Gastrocnemius medialis (tissue), 4 donors: ENCODE data around the gene PBX4. TPM values are rescaled to one million over a fixed set of nuclear protein-coding genes. Genes with fewer than 3 reads are reported as not detected.

ENCODE experiments used
- ATAC-seq, 2 donors: fragments of 150-250 bp; one replicate each; pipeline ENCODE4 v1.9.1; 2016
- DNase-seq, 2 donors: peaks; one replicate each; pipeline ENCODE4 v3.0.0-alpha.2; 2019
- H3K27ac ChIP-seq, 4 donors: fragments of 200-600 bp; sonication (generic); 1 replicate in 1 of 4; 2 replicates in 3 of 4; pipeline ENCODE4 v1.5.1; 2016 to 2018; ENCODE audit warnings: mild to moderate bottlenecking in 2 of 4, moderate library complexity in 1 of 4
- H3K27me3 ChIP-seq, 3 donors: fragments of 200-600 bp; sonication (generic) in 2 of 3; 1 replicate in 1 of 3; 2 replicates in 2 of 3; pipeline versions ENCODE4 v1.5.1 to v1.6.0; 2016 to 2019; ENCODE audit warnings: mild to moderate bottlenecking in 1 of 3, moderate library complexity in 1 of 3
- H3K36me3 ChIP-seq, 2 donors: fragments of 200-600 bp; sonication (generic) in 1 of 2; one replicate each; pipeline ENCODE4 v1.5.1; 2017 to 2018
- H3K4me1 ChIP-seq, 2 donors: fragments of 200-600 bp; sonication (generic) in 1 of 2; one replicate each; pipeline ENCODE4 v1.5.1; 2016 to 2017; ENCODE audit warnings: mild to moderate bottlenecking in 2 of 2
- H3K4me3 ChIP-seq, 4 donors: fragments of 200-600 bp; sonication (generic) in 3 of 4; 1 replicate in 1 of 4; 2 replicates in 3 of 4; pipeline ENCODE4 v1.5.1; 2016 to 2019; ENCODE audit warnings: mild to moderate bottlenecking in 2 of 4
- H3K9me3 ChIP-seq, 3 donors: fragments of 200-600 bp; sonication (generic) in 2 of 3; 1 replicate in 1 of 3; 2 replicates in 2 of 3; pipeline ENCODE4 v1.5.1; 2016 to 2019
- CTCF ChIP-seq, 5 experiments: fragments of 450-650 bp in 3 of 5; fragments of 200-600 bp in 2 of 5; sonication (generic) in 2 of 5; IDR thresholded peaks in 4 of 5; conservative IDR thresholded peaks in 1 of 5; 1 replicate in 4 of 5; 2 replicates in 1 of 5; pipeline ENCODE4 v1.5.1; 2016 to 2019; ENCODE audit warnings: antibody characterized with exemption in 5 of 5, mild to moderate bottlenecking in 3 of 5, moderate library complexity in 3 of 5
- POLR2A ChIP-seq, 2 donors: fragments of 450-650 bp; IDR thresholded peaks; one replicate each; pipeline ENCODE4 v1.6.1; 2017; ENCODE audit warnings: antibody characterized with exemption in 2 of 2, mild to moderate bottlenecking in 2 of 2, moderate library complexity in 2 of 2
- in situ Hi-C, 4 donors: fragments of 200-750 bp; cut with MboI; loops; one replicate each; pipeline versions ENCODE4 v1.15.0 to v1.8.0; 2017; ENCODE audit warnings: low sequenced_read_pairs in 4 of 4
- intact Hi-C: fragments of 100-400 bp; cut with DNase I; formaldehyde crosslinking; loops from one replicate; pipeline ENCODE4 v1.15.1; 2023; ENCODE audit warnings: low total_unique reads
- total RNA-seq, 4 donors: library from RNA; depleted of rRNA; stranded (reverse); fragments of >200 nt; gene quantifications; one replicate each; pipeline versions ENCODE4 v1.1.0 to v1.2.3, GENCODE V29; 2016

The PBX4 gene
- total RNA-seq, 4 donors from 2014 or later, result not detected

- no peak for TF ChIP-seq POLR2A (IDR thresholded peaks at IDR 0.05)
- Histone ChIP-seq H3K9me3 (no peaks in the 10 kb centered on the region), H3K27ac (peak within 1 kb of the TSS; percentile 87 to 94 (median 90)), H3K36me3 (peaks cover 0 to under 1% of the 10 kb centered on the region in 2 donors), H3K27me3 (no peaks in the 10 kb centered on the region), H3K4me1 (peaks cover 20 to 34% of the 10 kb centered on the region in 2 donors), H3K4me3 (peak within 1 kb of the TSS; percentile 76 to 94 (median 92))
- ATAC-seq (no peak), DNase-seq (no peak)
- in situ Hi-C loops (no loop called here), intact Hi-C loops (no loop called here)
Observed at GRCh38 chr19:19514881-19515641, 103.4 kb downstream of the PBX4 start, which contains the start of gene TSSK6. Gene TSSK6 (minus strand): TSS chr19:19515548. CDS start chr19:19515427, 121 bp downstream.

GRCh38 chr19:19514215-19514657 lies 104.3 kb downstream of the PBX4 start:
- Histone ChIP-seq H3K27ac (no peak overlapping the region), H3K9me3 (no peaks in the 10 kb centered on the region), H3K4me1 (peaks cover 20 to 29% of the 10 kb centered on the region in 2 donors), H3K36me3 (no peaks in the 10 kb centered on the region), H3K27me3 (no peaks in the 10 kb centered on the region), H3K4me3 (peak overlapping the region; percentile 28 to 46 (median 32))
- in situ Hi-C loops (no loop called here), intact Hi-C loops (no loop called here)
- TF ChIP-seq POLR2A (IDR thresholded peaks at IDR 0.05), result no peak
- TF ChIP-seq CTCF (IDR thresholded peaks at IDR 0.05 in 4 of 5, conservative IDR thresholded peaks at IDR 0.05 in 1 of 5), result no peak
- DNase-seq (peak; percentile 38 to 48), ATAC-seq (no peak)

GRCh38 chr19:19513682-19514081 lies 104.8 kb downstream of the PBX4 start:
- no peak overlapping the region for H3K27ac ChIP-seq
- no peak for ATAC-seq
- in situ Hi-C loops, result no loop called here

More at GRCh38 chr19:19513682-19514081, 104.8 kb downstream of the PBX4 start:
- Histone ChIP-seq H3K4me1 (peaks cover 20 to 25% of the 10 kb centered on the region in 2 donors), H3K36me3 (no peaks in the 10 kb centered on the region), H3K27me3 (no peaks in the 10 kb centered on the region), H3K4me3 (peak overlapping the region in 2 of 4 donors; percentile 28 to 29), H3K9me3 (no peaks in the 10 kb centered on the region)
- no peak for DNase-seq
- intact Hi-C loops, result no loop called here
- no peak for TF ChIP-seq CTCF (IDR thresholded peaks at IDR 0.05 in 4 of 5, conservative IDR thresholded peaks at IDR 0.05 in 1 of 5)
- no peak for TF ChIP-seq POLR2A (IDR thresholded peaks at IDR 0.05)

Other genes with a start within 250 kb of the PBX4 start
- 10 to 100 TPM; 17.7 to 51.4 (median 40.1) TPM for gene GATAD2A, start 213.0 kb downstream of the PBX4 start, total RNA-seq
- gene TSSK6, start 103.1 kb downstream of the PBX4 start, total RNA-seq, result 1 to 10 TPM in 1 of 4 donors, under 1 TPM in 1, not detected in 2; 0.80 to 1.7 TPM
- gene NDUFA13, start 102.5 kb downstream of the PBX4 start, total RNA-seq, result 100 to 1,000 TPM in 1 of 4 donors, 10 to 100 TPM in 3; 41.8 to 201 (median 50.5) TPM
- gene YJEFN3, start 89.8 kb downstream of the PBX4 start, total RNA-seq, result under 1 TPM in 2 of 4 donors, not detected in 2; 0.18 to 0.31 TPM
- gene CILP2, start 80.4 kb downstream of the PBX4 start, total RNA-seq, result 1 to 10 TPM in 1 of 4 donors, not detected in 3; 3.2 TPM
- gene LPAR2, start 9.5 kb upstream of the PBX4 start, total RNA-seq, result 1 to 10 TPM in 1 of 4 donors, under 1 TPM in 2, not detected in 1; 0.15 to 1.3 (median 0.27) TPM
- gene GMIP, start 25.0 kb upstream of the PBX4 start, total RNA-seq, result 1 to 10 TPM in 3 of 4 donors, not detected in 1; 1.2 to 2.6 (median 1.6) TPM
- 100 to 1,000 TPM in 2 of 4 donors, 10 to 100 TPM in 2; 51.8 to 111 (median 82.8) TPM for gene ATP13A1, start 45.0 kb upstream of the PBX4 start, total RNA-seq
- gene ZNF101, start 50.2 kb upstream of the PBX4 start, total RNA-seq, result 1 to 10 TPM in 3 of 4 donors, under 1 TPM in 1; 0.39 to 9.7 (median 2.5) TPM
- 1 to 10 TPM in 3 of 4 donors, under 1 TPM in 1; 0.97 to 2.1 (median 1.7) TPM for gene ZNF14, start 114.4 kb upstream of the PBX4 start, total RNA-seq
- gene ZNF506, start 203.1 kb upstream of the PBX4 start, total RNA-seq, result 10 to 100 TPM in 3 of 4 donors, 1 to 10 TPM in 1; 6.3 to 18.7 (median 14.9) TPM
- gene ZNF253, start 247.2 kb upstream of the PBX4 start, total RNA-seq, result 1 to 10 TPM; 3.1 to 9.5 (median 6.3) TPM